ENCODE data around the gene LRRK1.

The LRRK1 gene

DNA sequence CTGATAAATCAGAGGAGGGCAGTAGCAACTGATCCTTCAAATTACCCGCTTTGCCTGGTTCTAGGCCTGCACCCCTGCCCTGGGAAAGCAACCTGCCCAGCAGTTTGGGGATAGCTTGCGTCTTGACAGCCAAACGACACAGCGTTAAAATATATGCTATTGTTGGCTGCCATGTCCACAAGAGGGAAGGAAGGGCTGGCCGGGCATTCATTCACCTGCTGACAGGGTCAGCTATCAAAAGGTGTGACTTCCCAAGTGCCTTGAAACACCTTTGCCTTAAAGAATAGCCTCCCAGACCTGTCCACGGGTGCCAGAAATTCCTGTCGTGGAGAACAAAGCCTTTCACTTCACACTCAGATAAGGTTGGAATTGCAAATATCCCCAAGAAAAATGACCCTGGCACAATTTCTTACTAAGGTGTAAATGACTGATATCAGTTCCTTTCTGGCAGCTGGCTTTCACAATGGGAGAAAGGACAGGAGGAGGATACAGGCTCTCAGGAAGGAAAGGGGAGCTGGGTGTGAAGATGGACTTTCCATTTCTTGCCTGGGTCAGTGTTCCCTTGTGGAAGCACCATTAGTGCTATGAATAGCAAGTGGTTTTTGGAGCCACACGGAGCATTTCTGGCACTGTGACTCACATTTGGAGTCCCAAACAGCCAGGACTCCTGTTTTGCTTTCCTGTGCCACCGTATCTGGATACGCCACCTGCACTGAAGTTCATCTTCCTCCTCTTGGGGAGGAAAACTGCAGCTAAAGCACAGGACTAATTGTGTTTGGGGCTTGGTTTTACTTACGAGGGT, 20.3 kb upstream of the LRRK1 start:
- DNase-seq (ENCODE audit: insufficient read length, low spot score) (no peak), FAIRE-seq (no peak)
- TF ChIP-seq, protein P1, sequence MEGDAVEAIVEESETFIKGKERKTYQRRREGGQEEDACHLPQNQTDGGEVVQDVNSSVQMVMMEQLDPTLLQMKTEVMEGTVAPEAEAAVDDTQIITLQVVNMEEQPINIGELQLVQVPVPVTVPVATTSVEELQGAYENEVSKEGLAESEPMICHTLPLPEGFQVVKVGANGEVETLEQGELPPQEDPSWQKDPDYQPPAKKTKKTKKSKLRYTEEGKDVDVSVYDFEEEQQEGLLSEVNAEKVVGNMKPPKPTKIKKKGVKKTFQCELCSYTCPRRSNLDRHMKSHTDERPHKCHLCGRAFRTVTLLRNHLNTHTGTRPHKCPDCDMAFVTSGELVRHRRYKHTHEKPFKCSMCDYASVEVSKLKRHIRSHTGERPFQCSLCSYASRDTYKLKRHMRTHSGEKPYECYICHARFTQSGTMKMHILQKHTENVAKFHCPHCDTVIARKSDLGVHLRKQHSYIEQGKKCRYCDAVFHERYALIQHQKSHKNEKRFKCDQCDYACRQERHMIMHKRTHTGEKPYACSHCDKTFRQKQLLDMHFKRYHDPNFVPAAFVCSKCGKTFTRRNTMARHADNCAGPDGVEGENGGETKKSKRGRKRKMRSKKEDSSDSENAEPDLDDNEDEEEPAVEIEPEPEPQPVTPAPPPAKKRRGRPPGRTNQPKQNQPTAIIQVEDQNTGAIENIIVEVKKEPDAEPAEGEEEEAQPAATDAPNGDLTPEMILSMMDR (IDR thresholded peaks at IDR 0.05; ENCODE audit: insufficient read depth, missing control alignments) = no peak

GRCh38 chr15:100899601-100900000, 19.6 kb upstream of the LRRK1 start:
- DNase-seq (ENCODE audit: insufficient read length, low spot score) (no peak), FAIRE-seq (no peak)
- TF ChIP-seq, protein P1 (IDR thresholded peaks at IDR 0.05; ENCODE audit: insufficient read depth, missing control alignments) = no peak

DNA sequence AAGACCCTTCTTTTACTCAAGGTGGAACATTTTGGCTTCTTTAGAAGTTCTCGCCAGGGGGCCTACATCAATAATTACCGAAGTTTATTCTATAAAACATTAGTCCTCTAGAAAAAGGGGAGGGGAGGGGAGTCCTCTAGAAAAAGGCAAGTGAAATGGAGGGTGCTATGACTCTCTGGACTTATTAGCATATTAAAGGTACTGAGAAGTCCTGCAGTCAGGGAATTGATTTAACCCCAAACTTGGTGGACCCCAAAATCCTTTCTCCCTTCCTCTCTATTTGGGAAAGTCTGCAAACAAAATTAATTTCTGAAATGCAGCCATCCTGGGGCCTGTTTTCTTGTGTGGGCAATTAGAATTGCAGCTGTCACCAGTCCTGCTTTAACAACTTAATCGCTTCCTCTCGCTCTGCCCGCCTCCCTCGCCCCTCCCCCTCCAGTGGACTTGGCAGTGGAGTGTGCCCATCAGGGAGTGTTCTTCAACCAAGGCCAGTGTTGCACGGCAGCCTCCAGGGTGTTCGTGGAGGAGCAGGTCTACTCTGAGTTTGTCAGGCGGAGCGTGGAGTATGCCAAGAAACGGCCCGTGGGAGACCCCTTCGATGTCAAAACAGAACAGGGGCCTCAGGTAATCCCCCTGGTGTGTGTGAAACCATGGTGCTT, 18.9 kb upstream of the LRRK1 start:
- FAIRE-seq (no peak), DNase-seq (ENCODE audit: insufficient read length, low spot score) (no peak)
- TF ChIP-seq, protein P1 (IDR thresholded peaks at IDR 0.05; ENCODE audit: insufficient read depth, missing control alignments) = no peak

DNA sequence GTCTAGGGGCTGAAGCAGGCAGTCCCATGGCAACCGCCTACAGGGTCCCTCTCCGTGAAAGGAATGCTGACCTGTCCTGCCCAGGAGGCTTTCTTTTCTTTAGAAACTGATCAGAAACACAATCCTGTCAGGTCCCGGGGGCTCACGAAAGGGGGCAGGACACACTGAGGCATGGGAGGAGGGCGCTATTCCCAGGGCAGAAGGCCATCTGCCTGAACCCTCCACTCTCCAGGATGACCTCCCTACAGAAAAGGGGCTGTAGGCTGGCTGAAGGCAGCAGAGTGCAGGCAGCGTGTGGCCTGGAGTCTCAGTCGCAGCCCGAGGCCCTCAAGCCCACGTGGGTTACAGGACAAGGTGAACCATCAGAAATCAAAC, 18.4 kb upstream of the LRRK1 start:
- no peak for DNase-seq (ENCODE audit: insufficient read length, low spot score)
- no peak for FAIRE-seq
- TF ChIP-seq, protein P1 (IDR thresholded peaks at IDR 0.05; ENCODE audit: insufficient read depth, missing control alignments) = no peak

DNA sequence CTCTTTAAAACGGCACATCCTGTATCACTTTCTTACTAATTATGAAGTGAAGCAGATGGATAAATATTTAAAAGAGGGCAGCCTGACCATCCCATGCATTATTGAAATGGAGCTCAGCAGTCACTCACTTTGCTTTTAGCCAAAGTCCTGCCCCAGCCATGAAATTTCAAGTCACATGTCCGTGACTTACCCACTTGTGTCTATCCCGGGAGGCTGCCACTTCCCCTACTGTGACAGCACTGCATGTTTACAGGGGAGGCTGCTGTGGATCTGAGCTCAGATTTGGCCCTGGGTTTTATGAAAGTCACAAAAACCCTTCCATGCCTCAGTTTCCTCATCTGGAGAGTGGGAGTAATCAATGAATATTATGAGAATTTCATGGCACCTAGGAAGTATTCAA, 17.9 kb upstream of the LRRK1 start:
- no peak for FAIRE-seq
- DNase-seq (ENCODE audit: insufficient read length, low spot score) = no peak
- TF ChIP-seq, protein P1 (IDR thresholded peaks at IDR 0.05; ENCODE audit: insufficient read depth, missing control alignments) = no peak

DNA sequence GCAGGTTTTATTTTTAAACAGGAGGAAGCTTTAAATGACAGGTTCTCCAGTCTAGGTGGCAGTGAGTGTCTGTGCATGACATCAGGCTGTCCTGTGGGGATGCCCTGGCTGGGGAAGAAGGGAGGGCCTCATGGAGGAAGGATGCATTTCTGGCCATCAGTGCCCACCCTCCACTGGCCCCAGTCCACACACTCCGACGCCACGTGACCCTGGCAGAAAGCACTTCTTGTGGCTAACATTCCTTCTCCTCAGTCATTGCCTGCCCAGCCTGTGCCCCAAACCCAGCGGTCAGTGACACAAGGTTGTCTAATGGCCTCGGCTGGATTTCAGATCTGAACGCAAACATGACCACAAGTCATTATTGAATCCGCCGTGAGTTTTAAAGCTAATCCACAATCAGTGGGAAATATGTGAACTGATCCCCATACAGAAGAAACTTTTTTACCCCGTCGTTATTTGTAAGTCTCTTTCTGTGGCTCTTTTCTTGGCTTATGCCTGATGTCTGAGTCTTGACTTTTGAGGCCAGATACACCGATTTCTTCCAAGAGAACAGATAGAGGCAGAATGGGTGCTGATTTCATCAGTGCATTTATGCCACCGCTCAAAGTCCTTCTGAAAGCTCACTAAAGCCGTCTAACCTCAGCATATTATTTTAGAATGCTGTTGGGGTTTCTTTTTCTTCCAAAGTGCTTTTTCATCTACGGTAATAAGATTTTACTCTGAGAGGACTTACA, 17.3 kb upstream of the LRRK1 start:
- no peak for FAIRE-seq
- no peak for DNase-seq (ENCODE audit: insufficient read length, low spot score)
- TF ChIP-seq, protein P1 (IDR thresholded peaks at IDR 0.05; ENCODE audit: insufficient read depth, missing control alignments) = no peak
